ENCODE measurements around the gene SMIM1. TPM values are rescaled to one million over a fixed set of nuclear protein-coding genes. Genes with fewer than 3 reads are reported as not detected.
A peak's percentile ranks its signal among the peaks of the same experiment; 100 is the strongest.

SMIM1 gene
- total RNA-seq, 2 experiments from 2014 or later, result 3.8 to 4.3 TPM

GRCh38 chr1:3790952-3791351 lies 18.4 kb downstream of the SMIM1 start:
- H3K4me2 ChIP-seq (ENCODE audit: low read length), result no peak overlapping the region
- BruUV-seq (replicated peaks), result no TSS peak
- no peak for DNase-seq (ENCODE audit: low spot score)
- ChIA-PET POLR2A (no interaction called here), CTCF (ENCODE audit: unreplicated experiment) (no interaction called here)
- peaks cover 16% of the 10 kb centered on the region for H3K4me1 ChIP-seq (ENCODE audit: insufficient read depth, low read length, poor library complexity, severe bottlenecking)
- H3K79me2 ChIP-seq (ENCODE audit: insufficient read depth, low read depth, low read length), result peaks cover 47% of the 10 kb centered on the region
- intact Hi-C loops (cut with micrococcal nuclease; ENCODE audit: unreplicated experiment), result no loop called here
- peaks cover 77% of the 10 kb centered on the region for H3K36me3 ChIP-seq (ENCODE audit: insufficient read depth, low read length)
- H3K9me3 ChIP-seq (ENCODE audit: low read length), result no peaks in the 10 kb centered on the region
- H4K20me1 ChIP-seq (ENCODE audit: insufficient read depth, low read length), result peaks cover 15% of the 10 kb centered on the region
- H2AFZ ChIP-seq (ENCODE audit: low read length), result no peak overlapping the region
- H3K27ac ChIP-seq (ENCODE audit: low read depth, low read length, poor library complexity, severe bottlenecking), result no peak overlapping the region
- no peak overlapping the region for H3K4me3 ChIP-seq (ENCODE audit: low read depth, low read length, poor library complexity, severe bottlenecking)
- no peak for TF ChIP-seq EZH2phosphoT487 (IDR thresholded peaks at IDR 0.05; ENCODE audit: borderline replicate concordance, low read depth, low read length)
- no peak for TF ChIP-seq CTCF (conservative IDR thresholded peaks at IDR 0.05; ENCODE audit: low read length)
- no peaks in the 10 kb centered on the region for H3K9me2 ChIP-seq (ENCODE audit: insufficient read depth, low read length)

- H3K4me3 ChIP-seq (ENCODE audit: low read depth, low read length, poor library complexity, severe bottlenecking), result peak overlapping the region; percentile 99
Observed at GRCh38 chr1:3795453-3796214, 23.1 kb downstream of the SMIM1 start.

More at GRCh38 chr1:3795453-3796214, 23.1 kb downstream of the SMIM1 start:
- ChIA-PET POLR2A (no interaction called here), CTCF (ENCODE audit: unreplicated experiment) (no interaction called here)
- Histone ChIP-seq H3K9me3 (ENCODE audit: low read length) (peaks cover 3% of the 10 kb centered on the region; the same call in 1 of the 2 replicates), H2AFZ (ENCODE audit: low read length) (peak overlapping the region; percentile 92; the same call in 1 of the 2 replicates), H3K27ac (ENCODE audit: low read depth, low read length, poor library complexity, severe bottlenecking) (peak overlapping the region; percentile 32), H3K79me2 (ENCODE audit: insufficient read depth, low read depth, low read length) (peaks cover 44% of the 10 kb centered on the region), H3K36me3 (ENCODE audit: insufficient read depth, low read length) (peaks cover 32% of the 10 kb centered on the region), H3K9me2 (ENCODE audit: insufficient read depth, low read length) (no peaks in the 10 kb centered on the region), H4K20me1 (ENCODE audit: insufficient read depth, low read length) (peaks cover 15% of the 10 kb centered on the region), H3K4me1 (ENCODE audit: insufficient read depth, low read length, poor library complexity, severe bottlenecking) (peaks cover 24% of the 10 kb centered on the region), H3K4me2 (ENCODE audit: low read length) (peak overlapping the region; percentile 80)
- DNase-seq (ENCODE audit: low spot score), result peak; percentile 31
- intact Hi-C loops (cut with micrococcal nuclease; ENCODE audit: unreplicated experiment), result loop anchor here (2.0 kb wide), 1 partner anchor 107 kb away; no protein-coding TSS in a partner anchor
- TF ChIP-seq EZH2phosphoT487 (IDR thresholded peaks at IDR 0.05; ENCODE audit: borderline replicate concordance, low read depth, low read length), result no peak
- TF ChIP-seq CTCF (conservative IDR thresholded peaks at IDR 0.05; ENCODE audit: low read length), result no peak
- no TSS peak for BruUV-seq (replicated peaks)

Measured in OCI-LY7 (cell line).